SJSA1 (cell line): Measurements from ENCODE around the gene IL2RG. TPM values are rescaled to one million over a fixed set of nuclear protein-coding genes. Genes with fewer than 3 reads are reported as not detected.

Experiments
- DNase-seq, 2 experiments: peaks; one replicate each; pipeline ENCODE4 v3.0.0-alpha.2; 2015 to 2020; ENCODE audit warnings: low spot score in 2 of 2, low read depth in 1 of 2
- H3K27ac ChIP-seq: fragments of 250-450 bp; sonication (Bioruptor Pico); 2 replicates; pipeline ENCODE4 v1.5.1; 2020; ENCODE audit warnings: mild to moderate bottlenecking, moderate library complexity
- H3K27me3 ChIP-seq: fragments of 250-450 bp; sonication (Bioruptor Pico); replicated peaks from 2 replicates; pipeline ENCODE4 v1.5.1; 2020; ENCODE audit warnings: mild to moderate bottlenecking, moderate library complexity
- H3K36me3 ChIP-seq: fragments of 250-450 bp; sonication (Bioruptor Pico); 2 replicates; pipeline ENCODE4 v1.5.1; 2020; ENCODE audit warnings: mild to moderate bottlenecking
- H3K4me1 ChIP-seq: fragments of 250-450 bp; sonication (Bioruptor Pico); replicated peaks from 2 replicates; pipeline ENCODE4 v1.6.1; 2021; ENCODE audit warnings: mild to moderate bottlenecking
- H3K4me3 ChIP-seq: fragments of 250-450 bp; sonication (Bioruptor Pico); 2 replicates; pipeline ENCODE4 v1.5.1; 2020; ENCODE audit warnings: mild to moderate bottlenecking
- H3K9me3 ChIP-seq: fragments of 250-450 bp; sonication (Bioruptor Pico); replicated peaks from 2 replicates; pipeline ENCODE4 v1.5.1; 2020; ENCODE audit warnings: mild to moderate bottlenecking
- total RNA-seq: library from RNA; depleted of rRNA; stranded (reverse); fragments of >200 nt; shearing (Covaris generic); gene quantifications from 2 replicates; pipeline ENCODE4 v1.2.3, GENCODE V29; 2014; rRNA removed

IL2RG gene
- total RNA-seq: not detected in 2 replicates

- Histone ChIP-seq H3K27ac (no peak within 1 kb of the TSS), H3K36me3 (no peaks in the 10 kb centered on the region), H3K4me3 (no peak within 1 kb of the TSS), H3K4me1 (no peaks in the 10 kb centered on the region), H3K9me3 (no peaks in the 10 kb centered on the region), H3K27me3 (no peaks in the 10 kb centered on the region)
- no peak for DNase-seq
Measured at GRCh38 chrX:71111141-71111843, at the start of gene IL2RG. IL2RG (minus strand) TSS chrX:71111577; CDS start chrX:71111539, 38 bp downstream.

GRCh38 chrX:71160475-71160874 is 49.1 kb upstream of the IL2RG start:
- Histone ChIP-seq H3K9me3 (no peaks in the 10 kb centered on the region), H3K27me3 (no peaks in the 10 kb centered on the region), H3K4me1 (no peaks in the 10 kb centered on the region), H3K4me3 (no peak overlapping the region), H3K36me3 (no peaks in the 10 kb centered on the region), H3K27ac (no peak overlapping the region)
- DNase-seq: no peak

GRCh38 chrX:71159335-71159734 is 48.0 kb upstream of the IL2RG start:
- Histone ChIP-seq H3K4me3 (no peak overlapping the region), H3K27ac (no peak overlapping the region), H3K36me3 (no peaks in the 10 kb centered on the region), H3K9me3 (no peaks in the 10 kb centered on the region), H3K27me3 (no peaks in the 10 kb centered on the region), H3K4me1 (no peaks in the 10 kb centered on the region)
- no peak for DNase-seq

GRCh38 chrX:71158603-71159002 is 47.2 kb upstream of the IL2RG start:
- H3K4me1 ChIP-seq: no peaks in the 10 kb centered on the region
- no peaks in the 10 kb centered on the region for H3K36me3 ChIP-seq
- DNase-seq: no peak
- no peaks in the 10 kb centered on the region for H3K9me3 ChIP-seq
- H3K27me3 ChIP-seq: no peaks in the 10 kb centered on the region
- no peak overlapping the region for H3K4me3 ChIP-seq
- no peak overlapping the region for H3K27ac ChIP-seq

GRCh38 chrX:71154641-71155040 is 43.3 kb upstream of the IL2RG start:
- Histone ChIP-seq H3K36me3 (no peaks in the 10 kb centered on the region), H3K27ac (no peak overlapping the region), H3K9me3 (no peaks in the 10 kb centered on the region), H3K4me1 (no peaks in the 10 kb centered on the region), H3K27me3 (no peaks in the 10 kb centered on the region), H3K4me3 (no peak overlapping the region)
- no peak for DNase-seq

GRCh38 chrX:71154196-71154595 is 42.8 kb upstream of the IL2RG start:
- no peaks in the 10 kb centered on the region for H3K36me3 ChIP-seq
- DNase-seq: no peak
- H3K4me3 ChIP-seq: no peak overlapping the region
- no peaks in the 10 kb centered on the region for H3K4me1 ChIP-seq
- no peaks in the 10 kb centered on the region for H3K27me3 ChIP-seq
- H3K9me3 ChIP-seq: no peaks in the 10 kb centered on the region
- H3K27ac ChIP-seq: no peak overlapping the region

GRCh38 chrX:71151366-71151765 is 40.0 kb upstream of the IL2RG start:
- Histone ChIP-seq H3K27me3 (no peaks in the 10 kb centered on the region), H3K27ac (no peak overlapping the region), H3K9me3 (no peaks in the 10 kb centered on the region), H3K4me1 (no peaks in the 10 kb centered on the region), H3K4me3 (no peak overlapping the region), H3K36me3 (no peaks in the 10 kb centered on the region)
- DNase-seq: no peak

- Histone ChIP-seq H3K36me3 (no peaks in the 10 kb centered on the region), H3K27me3 (no peaks in the 10 kb centered on the region), H3K4me1 (no peaks in the 10 kb centered on the region), H3K27ac (no peak overlapping the region), H3K9me3 (no peaks in the 10 kb centered on the region), H3K4me3 (no peak overlapping the region)
- no peak for DNase-seq
Measured at GRCh38 chrX:71148278-71148663, 36.9 kb upstream of the IL2RG start.

GRCh38 chrX:71147496-71148277 is 36.3 kb upstream of the IL2RG start:
- Histone ChIP-seq H3K4me3 (no peak overlapping the region), H3K27me3 (no peaks in the 10 kb centered on the region), H3K27ac (no peak overlapping the region), H3K9me3 (no peaks in the 10 kb centered on the region), H3K4me1 (no peaks in the 10 kb centered on the region), H3K36me3 (no peaks in the 10 kb centered on the region)
- no peak for DNase-seq

GRCh38 chrX:71144651-71145050 is 33.3 kb upstream of the IL2RG start, which contains the start of gene NLGN3:
NLGN3 (plus strand) TSS chrX:71144841; CDS start chrX:71147750, 2,909 bp downstream.
- H3K4me1 ChIP-seq: no peaks in the 10 kb centered on the region
- no peak within 1 kb of the TSS for H3K4me3 ChIP-seq
- DNase-seq: no peak
- H3K36me3 ChIP-seq: no peaks in the 10 kb centered on the region
- H3K27ac ChIP-seq: no peak within 1 kb of the TSS
- no peaks in the 10 kb centered on the region for H3K27me3 ChIP-seq
- H3K9me3 ChIP-seq: no peaks in the 10 kb centered on the region

- DNase-seq: no peak
- H3K36me3 ChIP-seq: no peaks in the 10 kb centered on the region
- no peak overlapping the region for H3K27ac ChIP-seq
- no peaks in the 10 kb centered on the region for H3K27me3 ChIP-seq
- no peaks in the 10 kb centered on the region for H3K9me3 ChIP-seq
- H3K4me1 ChIP-seq: no peaks in the 10 kb centered on the region
- H3K4me3 ChIP-seq: no peak overlapping the region
Measured at GRCh38 chrX:71143508-71143907, 32.1 kb upstream of the IL2RG start.

- no peak for DNase-seq
Measured at GRCh38 chrX:71140440-71140839, 29.1 kb upstream of the IL2RG start.

GRCh38 chrX:71131510-71131909 is 20.1 kb upstream of the IL2RG start:
- H3K9me3 ChIP-seq: no peaks in the 10 kb centered on the region
- no peaks in the 10 kb centered on the region for H3K4me1 ChIP-seq
- DNase-seq: no peak
- H3K27ac ChIP-seq: no peak overlapping the region
- H3K36me3 ChIP-seq: no peaks in the 10 kb centered on the region
- H3K4me3 ChIP-seq: no peak overlapping the region
- H3K27me3 ChIP-seq: no peaks in the 10 kb centered on the region

More at GRCh38 chrX:71140440-71140839, 29.1 kb upstream of the IL2RG start:
- Histone ChIP-seq H3K4me1 (no peaks in the 10 kb centered on the region), H3K9me3 (no peaks in the 10 kb centered on the region), H3K27me3 (no peaks in the 10 kb centered on the region), H3K36me3 (no peaks in the 10 kb centered on the region), H3K4me3 (no peak overlapping the region), H3K27ac (no peak overlapping the region)
